Ishikawa (cell line): Measurements from ENCODE around the gene ZBTB46.

ENCODE experiments used
- EGR1 ChIP-seq: IDR thresholded peaks from 2 replicates; pipeline ENCODE4 v1.6.1; 2012
- RAD21 ChIP-seq: IDR thresholded peaks from 2 replicates; pipeline ENCODE4 v1.6.1; 2012; ENCODE audit warnings: low read depth
- TAF1 ChIP-seq: IDR thresholded peaks from 2 replicates; pipeline ENCODE4 v1.6.1; 2012; ENCODE audit warnings: low read depth, mild to moderate bottlenecking
- TEAD4 ChIP-seq: IDR thresholded peaks from 2 replicates; pipeline ENCODE4 v1.6.1; 2012
- TF ChIP-seq, protein P1 (sequence below): IDR thresholded peaks from 2 replicates; pipeline ENCODE4 v1.6.1; 2012; ENCODE audit warnings: low read depth, mild to moderate bottlenecking

DNA sequence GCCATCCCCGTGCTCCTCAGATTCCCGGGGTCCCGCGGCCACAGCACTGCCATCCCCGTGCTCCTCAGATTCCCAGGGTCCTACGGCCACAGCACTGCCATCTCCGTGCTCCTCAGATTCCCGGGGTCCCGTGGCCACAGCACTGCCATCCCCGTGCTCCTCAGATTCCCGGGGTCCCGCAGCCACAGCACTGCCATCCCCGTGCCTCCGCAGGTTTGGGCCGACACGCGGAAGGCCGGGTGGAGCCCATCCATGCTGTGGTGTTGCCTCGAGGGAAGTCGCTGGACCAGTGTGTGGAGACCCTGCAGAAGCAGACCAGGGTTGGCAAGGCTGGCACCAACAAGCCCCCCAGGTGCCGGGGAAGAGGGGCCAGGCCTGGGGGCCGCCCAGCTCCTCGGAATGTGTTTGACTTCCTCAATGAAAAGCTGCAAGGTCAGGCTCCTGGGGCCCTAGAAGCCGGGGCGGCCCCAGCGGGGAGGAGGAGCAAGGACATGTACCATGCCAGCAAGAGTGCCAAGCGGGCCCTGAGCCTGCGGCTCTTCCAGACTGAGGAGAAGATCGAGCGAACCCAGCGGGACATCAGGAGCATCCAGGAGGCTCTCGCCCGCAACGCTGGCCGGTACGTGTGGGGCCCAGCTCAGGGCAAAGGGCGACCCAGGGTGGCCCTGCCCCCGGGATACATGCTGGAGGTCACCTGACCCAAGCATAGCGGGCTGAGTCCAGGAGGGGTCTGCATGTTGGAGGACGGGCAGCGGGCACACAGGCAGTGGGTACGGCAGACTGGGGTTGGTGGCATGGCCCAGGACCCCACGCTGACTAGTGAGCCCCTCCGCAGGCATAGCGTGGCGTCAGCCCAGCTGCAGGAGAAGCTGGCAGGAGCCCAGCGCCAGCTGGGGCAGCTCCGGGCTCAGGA, 95.9 kb downstream of the ZBTB46 start:
- TF ChIP-seq TEAD4 (no peak), TAF1 (no peak), EGR1 (no peak), RAD21 (no peak)
- TF ChIP-seq, protein P1, sequence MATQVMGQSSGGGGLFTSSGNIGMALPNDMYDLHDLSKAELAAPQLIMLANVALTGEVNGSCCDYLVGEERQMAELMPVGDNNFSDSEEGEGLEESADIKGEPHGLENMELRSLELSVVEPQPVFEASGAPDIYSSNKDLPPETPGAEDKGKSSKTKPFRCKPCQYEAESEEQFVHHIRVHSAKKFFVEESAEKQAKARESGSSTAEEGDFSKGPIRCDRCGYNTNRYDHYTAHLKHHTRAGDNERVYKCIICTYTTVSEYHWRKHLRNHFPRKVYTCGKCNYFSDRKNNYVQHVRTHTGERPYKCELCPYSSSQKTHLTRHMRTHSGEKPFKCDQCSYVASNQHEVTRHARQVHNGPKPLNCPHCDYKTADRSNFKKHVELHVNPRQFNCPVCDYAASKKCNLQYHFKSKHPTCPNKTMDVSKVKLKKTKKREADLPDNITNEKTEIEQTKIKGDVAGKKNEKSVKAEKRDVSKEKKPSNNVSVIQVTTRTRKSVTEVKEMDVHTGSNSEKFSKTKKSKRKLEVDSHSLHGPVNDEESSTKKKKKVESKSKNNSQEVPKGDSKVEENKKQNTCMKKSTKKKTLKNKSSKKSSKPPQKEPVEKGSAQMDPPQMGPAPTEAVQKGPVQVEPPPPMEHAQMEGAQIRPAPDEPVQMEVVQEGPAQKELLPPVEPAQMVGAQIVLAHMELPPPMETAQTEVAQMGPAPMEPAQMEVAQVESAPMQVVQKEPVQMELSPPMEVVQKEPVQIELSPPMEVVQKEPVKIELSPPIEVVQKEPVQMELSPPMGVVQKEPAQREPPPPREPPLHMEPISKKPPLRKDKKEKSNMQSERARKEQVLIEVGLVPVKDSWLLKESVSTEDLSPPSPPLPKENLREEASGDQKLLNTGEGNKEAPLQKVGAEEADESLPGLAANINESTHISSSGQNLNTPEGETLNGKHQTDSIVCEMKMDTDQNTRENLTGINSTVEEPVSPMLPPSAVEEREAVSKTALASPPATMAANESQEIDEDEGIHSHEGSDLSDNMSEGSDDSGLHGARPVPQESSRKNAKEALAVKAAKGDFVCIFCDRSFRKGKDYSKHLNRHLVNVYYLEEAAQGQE = no peak
